Measurements from ENCODE around the gene PAX8.
"Not testable (repeated sequence)": the region's sequence is repeated elsewhere in the genome, so short reads cannot be mapped to it uniquely, and the experiment has no call there.

Gene PAX8

GRCh38 chr2:113278742-113279139 is at the start of gene PAX8:
TSS of gene PAX8 (minus strand) at chr2:113278921. CDS start at chr2:113278394, 527 bp downstream.
- TF ChIP-seq JUND (IDR thresholded peaks at IDR 0.05; ENCODE audit: low read depth), result no peak
- in situ Hi-C loops (cut with HindIII; ENCODE audit: low pct_unique_long_range_greater_than_20kb, low sequenced_read_pairs), result no loop called here
- no peak for DNase-seq (ENCODE audit: low read depth in 1 of 2, low spot score in 1 of 2)

- in situ Hi-C loops (cut with HindIII; ENCODE audit: low pct_unique_long_range_greater_than_20kb, low sequenced_read_pairs), result no loop called here
- no peak for TF ChIP-seq JUND (IDR thresholded peaks at IDR 0.05; ENCODE audit: low read depth)
- no peak for DNase-seq (ENCODE audit: low read depth in 1 of 2, low spot score in 1 of 2)
Measured at GRCh38 chr2:113328043-113328442, 49.3 kb upstream of the PAX8 start.

GRCh38 chr2:113325161-113325731 is 46.5 kb upstream of the PAX8 start:
- DNase-seq (ENCODE audit: low read depth in 1 of 2, low spot score in 1 of 2); in situ Hi-C loops (cut with HindIII; ENCODE audit: low pct_unique_long_range_greater_than_20kb, low sequenced_read_pairs): not testable (repeated sequence)

- no peak for TF ChIP-seq JUND (IDR thresholded peaks at IDR 0.05; ENCODE audit: low read depth)
- in situ Hi-C loops (cut with HindIII; ENCODE audit: low pct_unique_long_range_greater_than_20kb, low sequenced_read_pairs), result no loop called here
- peak; percentile 42 to 56 for DNase-seq (ENCODE audit: low read depth in 1 of 2, low spot score in 1 of 2)
Measured at GRCh38 chr2:113324684-113325160, 46.0 kb upstream of the PAX8 start.

DNA sequence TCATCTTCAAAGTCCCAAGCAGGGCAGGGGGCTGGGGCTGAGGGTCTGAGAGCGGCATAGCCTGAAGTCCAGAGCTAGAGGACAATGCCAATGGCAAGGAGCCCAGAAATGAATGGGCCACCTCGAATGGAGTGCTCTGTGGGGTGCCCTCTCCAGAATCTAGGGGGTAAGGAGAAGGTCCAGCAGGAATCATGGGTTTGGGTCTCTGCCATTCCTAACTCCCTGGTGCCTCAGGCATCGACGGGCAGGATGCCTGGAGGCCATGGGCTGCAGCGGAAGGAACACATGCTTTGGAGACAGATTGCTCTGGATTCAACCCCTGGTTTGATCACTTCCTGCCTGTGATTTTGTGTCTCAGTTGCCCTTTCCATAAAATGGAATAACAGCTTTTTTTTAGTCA is 44.4 kb upstream of the PAX8 start:
- in situ Hi-C loops (cut with HindIII; ENCODE audit: low pct_unique_long_range_greater_than_20kb, low sequenced_read_pairs); DNase-seq (ENCODE audit: low read depth in 1 of 2, low spot score in 1 of 2): not testable (repeated sequence)

DNA sequence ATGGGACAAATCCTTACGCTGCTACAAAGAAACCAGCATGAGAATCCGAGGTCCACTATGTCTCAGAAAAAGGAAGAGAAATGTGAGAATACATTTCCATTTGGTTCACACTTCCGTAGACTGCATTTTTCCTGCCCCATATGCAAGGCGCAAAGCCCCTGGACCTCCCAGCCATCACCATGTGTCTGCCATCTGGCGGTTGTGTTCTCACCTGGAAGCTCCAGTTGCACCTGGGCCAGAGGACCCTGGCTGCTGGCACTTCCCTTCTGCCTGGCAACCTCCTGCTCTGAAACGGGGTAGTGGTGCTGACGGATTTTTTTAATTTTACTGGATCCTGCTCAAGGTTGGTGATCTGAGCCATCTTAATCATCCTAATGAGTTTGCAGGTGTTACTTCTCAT is 41.4 kb upstream of the PAX8 start:
- in situ Hi-C loops (cut with HindIII; ENCODE audit: low pct_unique_long_range_greater_than_20kb, low sequenced_read_pairs); DNase-seq (ENCODE audit: low read depth in 1 of 2, low spot score in 1 of 2): not testable (repeated sequence)

- in situ Hi-C loops (cut with HindIII; ENCODE audit: low pct_unique_long_range_greater_than_20kb, low sequenced_read_pairs); DNase-seq (ENCODE audit: low read depth in 1 of 2, low spot score in 1 of 2): not testable (repeated sequence)
Measured at GRCh38 chr2:113318941-113319340, 40.2 kb upstream of the PAX8 start.

DNA sequence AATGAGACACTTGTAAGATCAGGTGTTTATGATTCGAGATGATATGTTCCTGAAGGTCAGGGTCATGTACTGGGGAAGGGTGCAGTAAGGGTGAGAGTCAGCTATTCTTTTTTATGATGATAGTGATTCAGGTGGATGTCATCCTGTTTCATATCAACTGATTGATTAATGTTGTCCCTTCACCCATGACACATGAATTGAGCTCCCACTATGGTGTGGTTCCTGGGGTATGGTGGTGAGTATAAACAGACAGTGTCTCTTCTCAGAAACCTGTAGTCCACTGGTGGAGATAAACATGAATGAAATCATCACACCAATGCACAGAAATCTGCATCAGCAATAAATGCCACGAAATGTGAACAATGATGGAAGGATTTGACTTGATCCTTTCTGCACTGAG is 37.4 kb upstream of the PAX8 start:
- in situ Hi-C loops (cut with HindIII; ENCODE audit: low pct_unique_long_range_greater_than_20kb, low sequenced_read_pairs), result no loop called here
- no peak for TF ChIP-seq JUND (IDR thresholded peaks at IDR 0.05; ENCODE audit: low read depth)

GRCh38 chr2:113314663-113315062 is 35.9 kb upstream of the PAX8 start:
- DNase-seq (ENCODE audit: low read depth in 1 of 2, low spot score in 1 of 2); in situ Hi-C loops (cut with HindIII; ENCODE audit: low pct_unique_long_range_greater_than_20kb, low sequenced_read_pairs): not testable (repeated sequence)

More for the DNA sequence above, 37.4 kb upstream of the PAX8 start:
- DNase-seq (ENCODE audit: low read depth in 1 of 2, low spot score in 1 of 2), result no peak

- in situ Hi-C loops (cut with HindIII; ENCODE audit: low pct_unique_long_range_greater_than_20kb, low sequenced_read_pairs); DNase-seq (ENCODE audit: low read depth in 1 of 2, low spot score in 1 of 2): not testable (repeated sequence)
Measured at GRCh38 chr2:113314176-113314575, 35.5 kb upstream of the PAX8 start.

DNA sequence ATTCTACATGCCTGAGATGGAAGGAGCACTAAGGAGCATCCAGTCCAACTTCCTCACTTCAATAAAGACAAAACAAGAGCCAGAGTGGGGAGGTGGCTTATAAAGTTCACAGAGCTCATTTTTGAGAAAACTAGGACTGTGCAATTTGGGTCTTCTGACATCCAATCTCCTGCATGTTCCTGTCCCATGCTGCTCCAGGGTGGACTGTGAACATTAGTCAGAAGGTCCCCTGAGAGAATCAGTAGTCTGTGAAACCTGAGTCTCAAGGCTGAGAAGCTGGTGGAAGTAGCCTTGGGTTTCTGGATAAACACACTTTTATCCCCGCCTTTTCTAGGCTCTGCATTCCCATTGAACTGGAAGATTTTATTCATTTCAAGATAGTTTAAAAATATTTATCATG is 33.1 kb upstream of the PAX8 start:
- in situ Hi-C loops (cut with HindIII; ENCODE audit: low pct_unique_long_range_greater_than_20kb, low sequenced_read_pairs); DNase-seq (ENCODE audit: low read depth in 1 of 2, low spot score in 1 of 2): not testable (repeated sequence)

GRCh38 chr2:113311191-113311590 is 32.5 kb upstream of the PAX8 start:
- in situ Hi-C loops (cut with HindIII; ENCODE audit: low pct_unique_long_range_greater_than_20kb, low sequenced_read_pairs); DNase-seq (ENCODE audit: low read depth in 1 of 2, low spot score in 1 of 2): not testable (repeated sequence)

- in situ Hi-C loops (cut with HindIII; ENCODE audit: low pct_unique_long_range_greater_than_20kb, low sequenced_read_pairs), result no loop called here
- no peak for TF ChIP-seq JUND (IDR thresholded peaks at IDR 0.05; ENCODE audit: low read depth)
- no peak for DNase-seq (ENCODE audit: low read depth in 1 of 2, low spot score in 1 of 2)
Measured at GRCh38 chr2:113309655-113310387, 31.1 kb upstream of the PAX8 start.

DNA sequence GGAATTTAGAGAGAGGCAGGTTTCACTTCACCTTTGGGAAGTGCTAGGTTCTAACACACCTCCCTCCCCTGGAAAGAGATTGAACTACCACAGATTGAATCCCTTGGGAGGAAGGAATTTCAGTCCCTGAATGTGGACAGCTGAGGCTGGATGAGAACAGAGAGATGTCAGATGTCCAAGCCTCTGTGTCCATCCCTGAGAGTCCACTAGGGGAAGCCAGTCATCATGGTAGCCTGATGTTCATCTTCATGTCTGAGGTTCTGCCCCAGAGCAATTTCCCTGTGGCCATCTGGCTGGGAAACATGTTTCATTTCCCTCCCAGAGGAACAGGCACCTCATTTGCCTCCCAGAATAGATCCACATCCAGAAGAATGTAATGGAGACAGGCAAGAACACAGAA is 30.1 kb upstream of the PAX8 start:
- DNase-seq (ENCODE audit: low read depth in 1 of 2, low spot score in 1 of 2), result peak in 1 of 2 experiments; percentile 0
- in situ Hi-C loops (cut with HindIII; ENCODE audit: low pct_unique_long_range_greater_than_20kb, low sequenced_read_pairs), result not testable (repeated sequence)

GRCh38 chr2:113306207-113306606 is 27.5 kb upstream of the PAX8 start:
- DNase-seq (ENCODE audit: low read depth in 1 of 2, low spot score in 1 of 2); in situ Hi-C loops (cut with HindIII; ENCODE audit: low pct_unique_long_range_greater_than_20kb, low sequenced_read_pairs): not testable (repeated sequence)

DNA sequence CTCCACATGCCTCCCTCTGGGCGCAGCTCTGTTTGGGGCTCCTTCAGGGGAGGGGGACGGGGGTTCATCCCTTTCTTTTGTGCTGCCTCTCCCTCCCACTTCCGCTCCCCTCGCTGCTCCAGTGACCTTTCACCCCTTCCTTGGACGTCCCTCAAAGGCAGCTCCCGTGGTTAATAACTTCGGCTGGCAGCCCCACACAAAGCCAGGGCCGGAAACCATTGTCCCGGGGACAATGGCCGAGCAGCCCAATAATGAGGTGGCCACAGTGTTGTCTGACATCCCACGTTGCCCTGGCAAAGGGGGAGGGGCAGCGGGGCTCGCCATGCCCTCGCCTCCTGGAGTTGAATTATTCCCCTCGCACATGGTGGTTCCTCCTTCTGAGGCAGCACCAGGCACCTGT is 27.0 kb upstream of the PAX8 start:
- DNase-seq (ENCODE audit: low read depth in 1 of 2, low spot score in 1 of 2); in situ Hi-C loops (cut with HindIII; ENCODE audit: low pct_unique_long_range_greater_than_20kb, low sequenced_read_pairs): not testable (repeated sequence)

All from T47D (cell line).